ENCODE measurements around the gene SKAP1. TPM values are rescaled to one million over a fixed set of nuclear protein-coding genes. Genes with fewer than 3 reads are reported as not detected.
A peak's percentile ranks its signal among the peaks of the same experiment; 100 is the strongest.

SKAP1 gene
- total RNA-seq, 4 donors from 2014 or later: 1.1 to 12.1 (median 1.8) TPM; not detected in 1

GRCh38 chr17:48259694-48260291 is 170.2 kb downstream of the SKAP1 start:
- Histone ChIP-seq H3K27me3 (peaks cover 24% of the 10 kb centered on the region), H3K4me3 (no peak overlapping the region), H3K4me1 (no peaks in the 10 kb centered on the region), H3K9me3 (no peaks in the 10 kb centered on the region), H3K27ac (no peak overlapping the region), H3K36me3 (no peaks in the 10 kb centered on the region)
- 50 to 63% methylated on average over 3 of the region's 3 CpGs for WGBS, 2 donors (ENCODE audit: low coverage in 1 of 2)
- no peak for ATAC-seq
- TF ChIP-seq POLR2A (IDR thresholded peaks at IDR 0.05) (no peak), CTCF (IDR thresholded peaks at IDR 0.05) (peak in 1 of 4 experiments; percentile 22)

- no peaks in the 10 kb centered on the region for H3K4me1 ChIP-seq
- H3K27ac ChIP-seq: no peak overlapping the region
- H3K9me3 ChIP-seq: no peaks in the 10 kb centered on the region
- no peaks in the 10 kb centered on the region for H3K36me3 ChIP-seq
- WGBS, 2 donors (ENCODE audit: low coverage in 1 of 2): 36 to 80% methylated on average over 1 of the region's 1 CpG
- H3K4me3 ChIP-seq: no peak overlapping the region
- TF ChIP-seq POLR2A (IDR thresholded peaks at IDR 0.05): no peak
- no peak for TF ChIP-seq CTCF (IDR thresholded peaks at IDR 0.05)
- no peak for TF ChIP-seq POLR2AphosphoS5 (IDR thresholded peaks at IDR 0.05)
- TF ChIP-seq EP300 (IDR thresholded peaks at IDR 0.05): no peak
- no peak for ATAC-seq
- H3K27me3 ChIP-seq: peaks cover 33% of the 10 kb centered on the region
Measured at GRCh38 chr17:48258331-48258730, 171.7 kb downstream of the SKAP1 start.

GRCh38 chr17:48255759-48256158 is 174.3 kb downstream of the SKAP1 start:
- no peak for ATAC-seq
- Histone ChIP-seq H3K27ac (no peak overlapping the region), H3K27me3 (peaks cover 38% of the 10 kb centered on the region), H3K4me3 (no peak overlapping the region), H3K36me3 (no peaks in the 10 kb centered on the region), H3K4me1 (no peaks in the 10 kb centered on the region), H3K9me3 (no peaks in the 10 kb centered on the region)
- WGBS, 2 donors (ENCODE audit: low coverage in 1 of 2): 58 to 63% methylated on average over 4 of the region's 4 CpGs
- no peak for TF ChIP-seq CTCF (IDR thresholded peaks at IDR 0.05)
- TF ChIP-seq POLR2A (IDR thresholded peaks at IDR 0.05): no peak
- TF ChIP-seq POLR2AphosphoS5 (IDR thresholded peaks at IDR 0.05): no peak
- TF ChIP-seq EP300 (IDR thresholded peaks at IDR 0.05): no peak

- Histone ChIP-seq H3K4me3 (no peak overlapping the region), H3K27ac (no peak overlapping the region), H3K36me3 (no peaks in the 10 kb centered on the region), H3K27me3 (peaks cover 32% of the 10 kb centered on the region), H3K4me1 (no peaks in the 10 kb centered on the region), H3K9me3 (no peaks in the 10 kb centered on the region)
- ATAC-seq: no peak
- TF ChIP-seq EP300 (IDR thresholded peaks at IDR 0.05) (no peak), POLR2AphosphoS5 (IDR thresholded peaks at IDR 0.05) (no peak), POLR2A (IDR thresholded peaks at IDR 0.05) (no peak), CTCF (IDR thresholded peaks at IDR 0.05) (no peak)
- 13% methylated on average over 1 of the region's 1 CpG; no CpG with 5 or more reads in 1 of the 2 donors for WGBS, 2 donors (ENCODE audit: low coverage in 1 of 2)
Measured at GRCh38 chr17:48254896-48255295, 175.1 kb downstream of the SKAP1 start.

GRCh38 chr17:48253975-48254374 is 176.0 kb downstream of the SKAP1 start:
- WGBS, 2 donors (ENCODE audit: low coverage in 1 of 2): 75 to 94% methylated on average over 2 of the region's 2 CpGs
- Histone ChIP-seq H3K4me3 (no peak overlapping the region), H3K4me1 (no peaks in the 10 kb centered on the region), H3K27ac (no peak overlapping the region), H3K9me3 (no peaks in the 10 kb centered on the region), H3K27me3 (peaks cover 30% of the 10 kb centered on the region), H3K36me3 (no peaks in the 10 kb centered on the region)
- TF ChIP-seq EP300 (IDR thresholded peaks at IDR 0.05): no peak
- TF ChIP-seq POLR2AphosphoS5 (IDR thresholded peaks at IDR 0.05): no peak
- no peak for TF ChIP-seq POLR2A (IDR thresholded peaks at IDR 0.05)
- TF ChIP-seq CTCF (IDR thresholded peaks at IDR 0.05): no peak
- no peak for ATAC-seq

Measured in gastroesophageal sphincter (tissue), 4 donors.